Osteoblast (primary cell): ENCODE measurements around the gene C1orf50. TPM values are rescaled to one million over a fixed set of nuclear protein-coding genes. Genes with fewer than 3 reads are reported as not detected.

Experiments
- DNase-seq: peaks from one replicate; pipeline ENCODE4 v3.0.0; 2011; ENCODE audit warnings: low spot score, mixed read lengths; ENCODE audit not compliant: insufficient read length; ENCODE audit errors: missing footprints
- H2AFZ ChIP-seq: 2 replicates; pipeline ENCODE4 v1.6.0; 2011; ENCODE audit warnings: mild to moderate bottlenecking, low read length
- H3K27ac ChIP-seq: 2 replicates; pipeline ENCODE4 v1.5.1; 2011; ENCODE audit warnings: mild to moderate bottlenecking, low read depth, low read length, moderate library complexity
- H3K27me3 ChIP-seq: 2 replicates; pipeline ENCODE4 v1.6.0; 2012; ENCODE audit warnings: mild to moderate bottlenecking, control low read depth, inconsistent platforms, low read length, moderate library complexity; ENCODE audit not compliant: insufficient read depth
- H3K36me3 ChIP-seq: 2 replicates; pipeline ENCODE4 v1.5.1; 2011; ENCODE audit warnings: mild to moderate bottlenecking, low read length, control low read depth, moderate library complexity; ENCODE audit not compliant: insufficient read depth
- H3K4me1 ChIP-seq: 2 replicates; pipeline ENCODE4 v1.5.1; 2011; ENCODE audit warnings: mild to moderate bottlenecking, low read length, control low read depth, moderate library complexity; ENCODE audit not compliant: insufficient read depth
- H3K4me2 ChIP-seq: 2 replicates; pipeline ENCODE4 v1.6.0; 2011; ENCODE audit warnings: mild to moderate bottlenecking, low read length; ENCODE audit not compliant: insufficient read depth
- H3K4me3 ChIP-seq: fragments of 200-600 bp; sonication (generic); 3 replicates; pipeline ENCODE4 v1.5.1; 2012; ENCODE audit warnings: mild to moderate bottlenecking, low read length, inconsistent platforms; ENCODE audit not compliant: insufficient read depth
- H3K79me2 ChIP-seq: 2 replicates; pipeline ENCODE4 v1.6.0; 2012; ENCODE audit warnings: mild to moderate bottlenecking, low read length, control low read depth, inconsistent platforms; ENCODE audit not compliant: insufficient read depth
- H3K9me3 ChIP-seq: 2 replicates; pipeline ENCODE4 v1.5.1; 2011; ENCODE audit warnings: low read depth, low read length, control low read depth
- H4K20me1 ChIP-seq: 2 replicates; pipeline ENCODE4 v1.6.0; 2012; ENCODE audit warnings: mild to moderate bottlenecking, low read length, control low read depth; ENCODE audit not compliant: insufficient read depth
- total RNA-seq: library from RNA; depleted of rRNA; stranded (reverse); fragments of >200 nt; gene quantifications from 2 replicates; pipeline ENCODE4 v1.2.3, GENCODE V29; 2012
- TF ChIP-seq, protein P1 (sequence below): IDR thresholded peaks from 2 replicates; pipeline ENCODE4 v1.5.1; 2011; ENCODE audit warnings: mild to moderate bottlenecking, low read depth, low read length, moderate library complexity; ENCODE audit errors: extremely low read depth

The C1orf50 gene
- total RNA-seq, 1 donor = 4.7 TPM

DNA sequence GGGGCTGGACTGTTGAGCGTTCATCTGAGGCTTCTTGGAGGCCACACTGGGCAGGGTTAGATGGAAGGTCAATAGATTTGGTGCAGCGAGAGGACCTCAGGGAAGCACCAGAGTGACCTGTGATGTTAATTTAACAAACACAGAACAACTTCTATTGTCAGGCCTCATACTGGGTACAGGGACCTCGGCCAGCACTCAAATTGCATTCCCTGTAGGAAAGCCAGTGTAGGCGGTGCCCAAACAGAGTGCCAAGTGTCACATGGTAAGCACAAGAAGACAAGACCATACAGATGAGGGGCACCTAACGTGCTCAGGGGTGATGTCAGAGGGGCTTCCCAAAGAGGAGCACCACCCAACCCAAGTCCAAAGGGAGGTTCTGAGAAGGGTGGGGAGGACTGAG lies 19.0 kb downstream of the C1orf50 start:
- no peak overlapping the region for H2AFZ ChIP-seq
- no peaks in the 10 kb centered on the region for H4K20me1 ChIP-seq
- H3K79me2 ChIP-seq = no peaks in the 10 kb centered on the region
- TF ChIP-seq, protein P1, sequence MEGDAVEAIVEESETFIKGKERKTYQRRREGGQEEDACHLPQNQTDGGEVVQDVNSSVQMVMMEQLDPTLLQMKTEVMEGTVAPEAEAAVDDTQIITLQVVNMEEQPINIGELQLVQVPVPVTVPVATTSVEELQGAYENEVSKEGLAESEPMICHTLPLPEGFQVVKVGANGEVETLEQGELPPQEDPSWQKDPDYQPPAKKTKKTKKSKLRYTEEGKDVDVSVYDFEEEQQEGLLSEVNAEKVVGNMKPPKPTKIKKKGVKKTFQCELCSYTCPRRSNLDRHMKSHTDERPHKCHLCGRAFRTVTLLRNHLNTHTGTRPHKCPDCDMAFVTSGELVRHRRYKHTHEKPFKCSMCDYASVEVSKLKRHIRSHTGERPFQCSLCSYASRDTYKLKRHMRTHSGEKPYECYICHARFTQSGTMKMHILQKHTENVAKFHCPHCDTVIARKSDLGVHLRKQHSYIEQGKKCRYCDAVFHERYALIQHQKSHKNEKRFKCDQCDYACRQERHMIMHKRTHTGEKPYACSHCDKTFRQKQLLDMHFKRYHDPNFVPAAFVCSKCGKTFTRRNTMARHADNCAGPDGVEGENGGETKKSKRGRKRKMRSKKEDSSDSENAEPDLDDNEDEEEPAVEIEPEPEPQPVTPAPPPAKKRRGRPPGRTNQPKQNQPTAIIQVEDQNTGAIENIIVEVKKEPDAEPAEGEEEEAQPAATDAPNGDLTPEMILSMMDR = no peak
- no peaks in the 10 kb centered on the region for H3K27me3 ChIP-seq
- H3K9me3 ChIP-seq = no peaks in the 10 kb centered on the region
- DNase-seq = no peak
- no peak overlapping the region for H3K27ac ChIP-seq
- H3K4me2 ChIP-seq = no peak overlapping the region
- no peaks in the 10 kb centered on the region for H3K36me3 ChIP-seq
- H3K4me3 ChIP-seq = no peak overlapping the region
- H3K4me1 ChIP-seq = peaks cover 5% of the 10 kb centered on the region

DNA sequence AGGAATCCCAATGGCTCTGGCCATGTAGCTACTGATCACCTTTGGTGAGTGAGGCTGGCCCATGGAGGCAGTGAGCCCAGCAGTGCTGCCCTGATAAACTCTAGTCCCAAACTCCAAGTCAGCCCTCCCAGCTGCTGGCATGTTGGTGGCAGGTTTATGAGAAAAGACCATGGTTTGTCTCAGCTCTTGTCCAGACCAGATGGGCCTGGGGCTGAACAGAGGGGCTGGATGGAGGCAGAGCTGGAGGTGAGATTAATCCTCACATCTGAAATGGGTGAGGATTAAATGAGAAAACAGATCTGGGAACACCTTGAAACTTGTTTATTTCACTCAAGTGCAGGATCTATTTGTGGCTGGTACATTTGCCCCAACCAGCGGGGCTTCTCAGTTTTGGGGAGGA lies 21.0 kb downstream of the C1orf50 start:
- H3K4me1 ChIP-seq = peaks cover 5% of the 10 kb centered on the region
- H3K27ac ChIP-seq = no peak overlapping the region
- no peaks in the 10 kb centered on the region for H3K36me3 ChIP-seq
- no peak overlapping the region for H3K4me3 ChIP-seq
- no peaks in the 10 kb centered on the region for H3K27me3 ChIP-seq
- H3K4me2 ChIP-seq = no peak overlapping the region
- no peak overlapping the region for H2AFZ ChIP-seq
- no peak for DNase-seq
- no peaks in the 10 kb centered on the region for H3K9me3 ChIP-seq
- TF ChIP-seq, protein P1 = no peak
- no peaks in the 10 kb centered on the region for H4K20me1 ChIP-seq
- H3K79me2 ChIP-seq = no peaks in the 10 kb centered on the region

DNA sequence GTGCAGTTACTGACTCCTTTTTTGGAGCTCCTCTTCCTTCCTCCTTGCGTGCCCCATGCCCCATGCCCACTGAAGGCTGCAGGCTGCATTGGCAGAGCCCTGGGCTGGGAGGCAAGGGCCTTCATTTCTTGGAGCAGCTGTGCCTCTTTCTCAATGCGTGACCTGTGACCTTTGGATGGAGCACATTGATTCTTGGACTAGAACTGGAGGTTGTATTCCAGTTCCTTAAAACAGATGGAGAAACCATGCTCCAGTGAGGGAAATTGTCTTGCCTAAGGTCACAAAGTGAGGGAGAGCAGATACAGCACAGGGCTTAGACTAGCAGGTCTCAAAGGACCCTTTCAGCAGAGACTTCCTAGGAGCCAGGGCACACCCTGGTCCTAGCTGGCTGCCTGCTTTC lies 26.8 kb downstream of the C1orf50 start:
- Histone ChIP-seq H3K4me1 (no peaks in the 10 kb centered on the region), H3K27ac (no peak overlapping the region), H3K27me3 (peaks cover 5% of the 10 kb centered on the region), H3K4me3 (no peak overlapping the region), H2AFZ (no peak overlapping the region), H3K9me3 (no peaks in the 10 kb centered on the region), H3K36me3 (no peaks in the 10 kb centered on the region), H4K20me1 (no peaks in the 10 kb centered on the region), H3K79me2 (no peaks in the 10 kb centered on the region), H3K4me2 (no peak overlapping the region)
- no peak for DNase-seq
- TF ChIP-seq, protein P1 = no peak

DNA sequence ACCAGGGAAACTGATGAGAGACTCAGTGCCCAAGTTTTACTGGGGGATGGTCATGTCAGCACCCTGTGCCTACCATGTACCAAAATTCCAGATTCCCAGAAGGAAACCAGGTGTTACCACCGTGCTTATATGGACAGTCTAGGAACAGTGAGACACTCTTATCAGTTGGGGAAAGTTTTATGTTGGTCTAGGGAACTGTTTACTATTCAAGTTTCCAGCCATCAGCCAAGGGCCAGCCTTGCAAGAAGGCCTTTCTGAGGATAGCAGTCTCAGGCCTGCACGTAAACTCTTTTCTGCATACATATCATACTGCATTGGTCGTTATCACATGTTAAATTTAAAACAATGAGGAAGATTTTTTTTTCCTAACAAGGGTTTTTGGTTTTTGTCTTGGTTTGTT lies 30.4 kb downstream of the C1orf50 start:
- Histone ChIP-seq H3K27ac (no peak overlapping the region), H3K4me2 (no peak overlapping the region), H3K4me1 (no peaks in the 10 kb centered on the region), H4K20me1 (no peaks in the 10 kb centered on the region), H3K36me3 (no peaks in the 10 kb centered on the region), H2AFZ (no peak overlapping the region), H3K9me3 (no peaks in the 10 kb centered on the region), H3K27me3 (peaks cover 5% of the 10 kb centered on the region), H3K4me3 (no peak overlapping the region), H3K79me2 (no peaks in the 10 kb centered on the region)
- TF ChIP-seq, protein P1 = no peak
- DNase-seq = no peak
